Fibroblast of mammary gland (primary cell): ENCODE data around the gene APOBEC3G.
"Not testable (repeated sequence)": the region's sequence is repeated elsewhere in the genome, so short reads cannot be mapped to it uniquely, and the experiment has no call there.

ENCODE experiments used
- DNase-seq: peaks from one replicate; pipeline ENCODE4 v3.0.0-alpha.2; 2010; ENCODE audit warnings: low read depth
- H3K4me3 ChIP-seq: 2 replicates; pipeline ENCODE4 v1.5.1; 2011; ENCODE audit warnings: low read depth, mild to moderate bottlenecking, low read length, moderate library complexity; ENCODE audit not compliant: control insufficient read depth
- TF ChIP-seq, protein P1 (sequence below): conservative IDR thresholded peaks from 2 replicates; pipeline ENCODE4 v1.5.1; 2011; ENCODE audit warnings: low read depth, low read length, inconsistent platforms; ENCODE audit not compliant: control insufficient read depth, insufficient read depth

APOBEC3G gene

DNA sequence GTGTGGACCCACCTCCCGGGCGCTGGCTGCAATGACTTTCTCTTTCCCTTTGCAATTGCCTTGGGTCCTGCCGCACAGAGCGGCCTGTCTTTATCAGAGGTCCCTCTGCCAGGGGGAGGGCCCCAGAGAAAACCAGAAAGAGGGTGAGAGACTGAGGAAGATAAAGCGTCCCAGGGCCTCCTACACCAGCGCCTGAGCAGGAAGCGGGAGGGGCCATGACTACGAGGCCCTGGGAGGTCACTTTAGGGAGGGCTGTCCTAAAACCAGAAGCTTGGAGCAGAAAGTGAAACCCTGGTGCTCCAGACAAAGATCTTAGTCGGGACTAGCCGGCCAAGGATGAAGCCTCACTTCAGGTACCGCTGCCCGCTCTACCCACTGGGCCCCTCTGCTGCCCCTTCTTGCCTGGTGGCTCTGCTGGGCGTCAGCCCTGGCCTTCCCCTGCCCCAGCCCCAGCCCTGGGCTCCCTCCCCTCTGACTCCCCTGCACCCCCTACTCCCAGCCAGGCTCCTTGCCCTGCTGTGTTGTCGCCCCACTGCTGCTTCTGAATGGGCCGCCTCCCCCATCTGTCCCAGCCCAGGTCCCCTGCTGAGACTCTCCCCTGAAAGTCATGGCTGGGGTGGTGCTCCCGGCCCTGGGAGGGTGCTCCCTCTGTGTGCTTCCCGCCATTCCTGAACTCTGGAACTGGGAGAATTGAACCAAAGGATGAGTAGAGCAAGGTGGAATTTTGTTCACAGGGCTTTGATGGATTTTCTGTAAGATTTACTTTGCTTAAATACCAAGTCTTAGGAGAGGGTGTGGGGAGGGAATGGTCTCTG is at the start of gene APOBEC3G:
TSS of gene APOBEC3G (plus strand) at position 250 of the 815 bp plus-strand sequence. CDS start at position 337, 87 bp downstream.
- peak; percentile 58 for DNase-seq
- peak within 1 kb of the TSS; percentile 43 for H3K4me3 ChIP-seq

GRCh38 chr22:39027717-39028116 is 49.4 kb upstream of the APOBEC3G start:
- DNase-seq: no peak
- TF ChIP-seq, protein P1, sequence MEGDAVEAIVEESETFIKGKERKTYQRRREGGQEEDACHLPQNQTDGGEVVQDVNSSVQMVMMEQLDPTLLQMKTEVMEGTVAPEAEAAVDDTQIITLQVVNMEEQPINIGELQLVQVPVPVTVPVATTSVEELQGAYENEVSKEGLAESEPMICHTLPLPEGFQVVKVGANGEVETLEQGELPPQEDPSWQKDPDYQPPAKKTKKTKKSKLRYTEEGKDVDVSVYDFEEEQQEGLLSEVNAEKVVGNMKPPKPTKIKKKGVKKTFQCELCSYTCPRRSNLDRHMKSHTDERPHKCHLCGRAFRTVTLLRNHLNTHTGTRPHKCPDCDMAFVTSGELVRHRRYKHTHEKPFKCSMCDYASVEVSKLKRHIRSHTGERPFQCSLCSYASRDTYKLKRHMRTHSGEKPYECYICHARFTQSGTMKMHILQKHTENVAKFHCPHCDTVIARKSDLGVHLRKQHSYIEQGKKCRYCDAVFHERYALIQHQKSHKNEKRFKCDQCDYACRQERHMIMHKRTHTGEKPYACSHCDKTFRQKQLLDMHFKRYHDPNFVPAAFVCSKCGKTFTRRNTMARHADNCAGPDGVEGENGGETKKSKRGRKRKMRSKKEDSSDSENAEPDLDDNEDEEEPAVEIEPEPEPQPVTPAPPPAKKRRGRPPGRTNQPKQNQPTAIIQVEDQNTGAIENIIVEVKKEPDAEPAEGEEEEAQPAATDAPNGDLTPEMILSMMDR: no peak
- H3K4me3 ChIP-seq: no peak overlapping the region

GRCh38 chr22:39028281-39028680 is 48.8 kb upstream of the APOBEC3G start:
- TF ChIP-seq, protein P1: no peak
- H3K4me3 ChIP-seq: no peak overlapping the region
- no peak for DNase-seq

- no peak for DNase-seq
- TF ChIP-seq, protein P1: no peak
- no peak overlapping the region for H3K4me3 ChIP-seq
Measured at GRCh38 chr22:39029227-39029626, 47.8 kb upstream of the APOBEC3G start.

- TF ChIP-seq, protein P1: no peak
- DNase-seq: no peak
Measured at GRCh38 chr22:39030705-39031104, 46.4 kb upstream of the APOBEC3G start.

GRCh38 chr22:39031434-39032295 is 45.4 kb upstream of the APOBEC3G start:
- not testable (repeated sequence) for DNase-seq, H3K4me3 ChIP-seq

More at GRCh38 chr22:39030705-39031104, 46.4 kb upstream of the APOBEC3G start:
- no peak overlapping the region for H3K4me3 ChIP-seq

DNA sequence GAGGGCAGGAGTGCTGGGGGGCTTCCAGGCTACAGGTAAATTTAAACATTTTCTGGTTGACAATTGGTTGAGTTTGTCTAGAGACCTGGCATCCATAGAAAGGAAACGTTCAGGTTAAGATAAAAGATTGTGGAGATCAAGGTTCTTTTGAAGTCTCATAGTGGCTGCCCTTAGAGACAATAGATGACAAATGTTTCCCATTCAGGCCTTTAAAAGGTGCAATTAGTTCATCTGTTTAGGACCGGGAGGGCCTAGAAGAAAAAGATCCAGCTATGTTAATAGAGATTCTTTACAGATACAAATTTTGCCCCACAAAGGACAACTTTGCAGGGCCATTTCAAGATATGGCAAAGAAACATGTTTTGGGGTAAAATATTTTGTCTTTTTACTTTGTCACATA is 40.0 kb upstream of the APOBEC3G start:
- H3K4me3 ChIP-seq: not testable (repeated sequence)

More for the DNA sequence above, 40.0 kb upstream of the APOBEC3G start:
- not testable (repeated sequence) for DNase-seq
